Left forelimb (tissue), 1 donor: ENCODE results near the gene RPS23.
A peak's percentile ranks its signal among the peaks of the same experiment; 100 is the strongest.

Experiments used
- DNase-seq: peaks from one replicate; pipeline ENCODE4 v3.0.0-alpha.2; 2018; ENCODE audit warnings: low spot score

Gene RPS23

DNA sequence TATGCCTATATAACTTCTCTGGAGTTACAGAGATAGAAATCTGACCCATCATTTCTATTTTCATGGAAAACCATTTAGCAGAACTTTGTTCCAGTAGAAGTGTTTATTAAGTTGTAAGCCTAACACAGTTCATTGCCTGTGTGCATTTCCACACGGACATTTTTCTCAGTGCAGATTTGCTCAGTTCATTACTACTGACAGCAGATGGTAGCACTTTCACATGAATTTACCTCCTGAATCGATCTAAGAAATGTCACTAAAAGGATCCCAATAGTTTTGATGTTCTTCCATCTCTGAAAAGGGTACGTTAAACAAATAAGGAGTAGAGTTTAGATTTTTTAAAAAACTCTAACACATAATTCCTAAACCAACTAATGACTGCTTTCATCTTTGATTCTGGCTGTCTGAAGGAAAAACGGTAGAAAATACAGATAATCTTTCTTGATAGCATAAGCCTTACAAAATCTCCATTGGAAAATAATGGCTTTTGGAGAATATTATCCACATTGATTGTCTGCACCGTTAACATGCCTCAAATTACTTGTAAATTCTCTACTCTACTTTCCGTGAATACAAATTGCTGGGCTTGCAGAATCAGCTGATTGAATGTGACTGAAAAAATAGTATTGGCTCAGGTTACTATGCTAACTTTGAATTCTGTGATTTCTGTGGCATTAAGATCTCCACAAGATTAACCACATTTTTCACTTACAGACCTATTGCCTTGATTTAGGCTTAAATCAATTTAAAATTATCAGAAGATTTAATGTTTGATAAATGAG, 33.1 kb downstream of the RPS23 start:
- no peak for DNase-seq

- no peak for DNase-seq
Measured at GRCh38 chr5:82244151-82244550, 34.0 kb downstream of the RPS23 start.

DNA sequence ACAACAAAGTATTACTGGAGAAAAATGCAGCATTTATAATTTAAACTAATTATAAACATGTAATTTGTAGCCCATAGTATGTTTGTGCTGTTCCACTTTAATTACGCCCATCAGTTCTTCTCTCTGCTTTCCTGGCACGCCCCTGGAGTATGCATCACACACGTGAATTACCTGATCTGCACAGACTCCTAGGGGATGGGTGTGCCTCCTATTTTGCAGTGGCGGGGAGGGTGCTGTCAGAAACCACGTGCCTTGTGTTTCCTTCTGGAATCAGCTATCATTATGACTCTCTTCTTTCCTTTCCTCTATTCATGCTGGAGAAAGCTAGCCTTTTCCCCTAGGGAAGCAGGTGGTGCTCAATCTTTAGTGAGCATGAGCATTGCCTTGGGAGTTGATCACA, 43.3 kb downstream of the RPS23 start:
- DNase-seq: no peak

DNA sequence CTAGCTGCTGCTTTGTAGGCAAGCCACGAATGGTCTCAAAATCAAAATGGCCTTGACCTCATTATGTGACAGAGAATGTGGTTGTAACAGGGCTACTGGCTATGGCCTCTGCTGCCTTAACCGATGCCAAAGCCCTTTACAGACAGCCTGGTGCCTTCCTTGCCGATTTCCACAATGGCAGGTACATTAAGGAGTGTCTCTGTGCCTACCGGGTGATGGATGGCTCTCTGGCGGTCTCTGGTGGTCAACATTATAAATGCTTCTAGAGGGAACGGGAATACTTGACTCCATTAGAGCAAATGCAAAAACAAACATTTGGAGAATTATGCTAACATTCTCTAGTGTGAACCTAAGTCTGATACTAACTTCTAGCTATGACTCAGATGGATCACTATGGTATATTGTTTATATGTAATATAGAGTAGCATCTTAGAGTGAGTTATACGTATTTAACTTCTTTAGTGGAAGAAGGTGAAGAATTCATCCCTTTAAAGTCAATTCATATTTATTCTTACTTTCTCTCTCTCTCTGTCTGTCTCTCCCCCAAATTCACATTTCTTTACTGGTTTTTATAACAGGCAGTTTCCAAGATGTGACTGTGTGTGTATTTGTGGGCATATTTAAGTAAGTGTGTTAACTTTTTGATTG, 52.5 kb downstream of the RPS23 start:
- peak; percentile 67 for DNase-seq
